GM21825 (cell line): ENCODE results near the gene PSMD14.
"Not testable (repeated sequence)": the region's sequence is repeated elsewhere in the genome, so short reads cannot be mapped to it uniquely, and the experiment has no call there.

Experiments
- ATAC-seq: cut with Tn5 transposase; IDR thresholded peaks from one replicate; pipeline ENCODE4 v1.9.1; 2021; ENCODE audit warnings: mild to moderate bottlenecking, moderate library complexity; ENCODE audit not compliant: unreplicated experiment

Gene PSMD14

DNA sequence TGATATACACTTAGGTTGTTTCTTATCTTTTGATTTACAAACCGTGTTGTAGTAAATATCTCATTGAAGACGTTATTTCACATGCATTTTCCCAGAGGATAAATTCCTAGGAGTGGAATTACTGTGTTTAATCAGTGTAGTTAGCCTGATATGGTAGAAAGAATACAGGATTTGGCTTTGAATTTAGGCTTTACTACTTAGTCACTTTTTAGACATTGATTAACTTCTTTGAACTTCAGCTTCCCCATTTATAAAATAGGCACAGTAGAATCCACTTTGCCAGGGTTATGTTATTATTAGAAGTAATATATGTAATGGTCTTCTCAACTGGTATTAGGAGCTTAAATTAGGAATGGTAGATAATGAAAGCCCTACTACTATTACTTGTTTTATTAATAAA, 27.4 kb downstream of the PSMD14 start:
- no peak for ATAC-seq

DNA sequence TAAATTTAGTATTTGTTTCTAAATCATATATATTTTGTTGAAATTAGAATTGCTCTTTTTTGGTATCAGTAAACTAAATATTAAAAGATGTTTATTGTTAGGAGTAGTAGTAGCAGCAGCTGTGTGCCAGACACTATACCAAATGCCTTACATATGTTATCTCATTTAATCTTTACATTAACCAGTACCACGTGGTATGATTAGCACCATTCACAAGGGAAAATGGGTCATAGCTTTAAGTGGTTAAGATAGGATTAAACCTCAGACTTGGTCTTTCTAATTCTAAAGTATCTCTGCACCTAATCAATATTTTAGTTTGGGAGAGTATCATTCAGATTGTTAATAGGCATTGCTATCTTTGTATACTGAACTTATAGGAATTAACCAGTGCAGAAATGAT, 29.0 kb downstream of the PSMD14 start:
- ATAC-seq = no peak

DNA sequence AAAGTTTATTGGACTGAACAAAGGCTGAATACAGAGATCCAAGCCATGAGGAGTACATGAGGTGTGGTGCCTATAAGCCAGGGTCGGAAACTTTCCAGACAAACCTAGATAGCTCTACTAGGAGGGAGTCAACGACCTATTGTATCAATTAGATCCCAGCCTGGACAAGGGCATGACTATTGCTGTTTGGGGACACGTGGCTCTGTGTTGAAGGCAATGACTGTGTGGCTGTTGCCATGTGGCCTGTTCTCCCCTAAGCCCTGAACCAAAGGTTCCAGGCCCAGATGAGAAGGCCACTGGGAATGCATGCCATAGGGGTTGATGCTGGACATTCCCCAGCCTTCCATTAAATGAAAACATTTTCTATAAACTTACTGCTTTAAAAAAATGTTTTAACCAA, 31.3 kb downstream of the PSMD14 start:
- ATAC-seq = not testable (repeated sequence)

DNA sequence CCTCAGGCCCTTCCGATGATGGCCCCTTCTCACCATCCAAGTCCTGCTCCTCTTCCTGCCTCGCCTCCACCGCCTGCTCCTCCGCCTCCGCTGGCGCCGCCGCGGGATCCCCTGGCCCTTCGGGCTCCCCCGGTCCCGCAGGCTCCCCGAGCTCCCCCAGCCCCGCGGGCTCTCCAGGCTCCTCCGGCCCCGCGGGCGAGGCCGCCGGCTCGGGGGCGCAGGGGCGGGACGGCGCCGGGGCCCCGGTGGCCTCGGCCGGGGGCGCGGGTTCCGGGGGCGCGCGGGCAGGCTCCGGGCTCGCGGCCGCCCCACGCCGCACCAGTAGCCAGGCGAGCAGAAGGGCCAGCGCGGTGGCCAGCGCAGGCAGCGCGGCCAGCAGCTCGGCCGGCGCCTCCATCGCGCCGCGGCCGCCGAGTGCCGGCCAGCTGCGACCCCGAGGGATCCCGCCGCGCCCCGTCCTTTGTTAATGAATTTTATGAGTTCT, 32.7 kb downstream of the PSMD14 start:
- not testable (repeated sequence) for ATAC-seq

DNA sequence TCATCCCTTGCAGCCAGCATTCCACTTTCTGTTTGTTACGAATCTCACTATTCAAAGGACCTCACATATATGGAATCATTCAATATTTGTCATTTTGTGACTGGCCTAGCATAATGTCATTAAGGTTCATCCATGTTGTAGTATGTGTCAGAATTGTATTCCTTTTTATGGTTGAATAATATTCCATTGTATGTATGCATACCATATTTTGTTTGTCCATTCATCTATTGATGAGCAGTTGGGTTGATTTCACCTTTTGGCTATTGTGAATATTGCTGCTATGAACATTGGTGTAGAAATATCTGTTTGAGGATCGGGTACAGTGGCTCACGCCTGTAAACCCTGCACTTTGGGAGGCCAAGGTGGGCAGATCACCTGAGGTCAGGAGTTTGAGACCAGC, 35.0 kb downstream of the PSMD14 start:
- ATAC-seq = no peak

DNA sequence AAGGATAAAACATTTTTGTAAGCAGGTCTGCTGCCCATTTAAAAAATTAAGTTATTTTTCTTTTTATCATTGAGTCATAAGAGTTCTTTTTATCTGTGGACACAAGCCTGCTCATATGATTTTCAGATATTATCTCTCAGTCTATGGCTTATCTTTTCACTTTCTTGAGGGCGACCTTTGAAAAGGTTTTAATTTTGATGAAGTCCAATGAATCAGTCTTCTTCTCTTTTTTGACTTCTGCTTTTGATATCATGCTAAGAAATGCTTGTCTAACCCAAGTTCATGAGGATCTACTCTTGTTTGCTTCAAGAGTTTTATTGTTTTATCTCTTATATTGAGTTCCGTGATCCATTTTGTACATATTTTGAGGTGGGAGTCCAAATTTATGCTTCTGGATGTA, 36.5 kb downstream of the PSMD14 start:
- ATAC-seq = no peak

DNA sequence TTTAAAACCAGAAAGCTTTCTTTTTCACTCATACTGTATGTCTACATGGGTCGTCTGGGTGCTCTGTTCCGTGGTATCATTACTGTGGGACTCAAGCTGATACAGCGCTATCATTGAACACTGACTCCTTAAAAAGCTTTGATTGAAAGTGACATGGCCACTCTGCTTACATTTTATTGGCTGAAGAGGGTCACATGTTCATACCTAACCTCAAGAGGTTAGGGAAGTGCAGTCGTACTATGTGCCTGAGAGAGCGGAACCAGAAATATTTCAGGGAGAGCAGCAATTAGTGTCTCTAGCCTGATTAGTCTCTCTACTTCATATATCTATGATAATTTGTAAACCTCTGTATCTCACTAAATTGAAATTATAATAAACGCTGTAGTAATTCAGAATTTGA, 43.5 kb downstream of the PSMD14 start:
- ATAC-seq = no peak

DNA sequence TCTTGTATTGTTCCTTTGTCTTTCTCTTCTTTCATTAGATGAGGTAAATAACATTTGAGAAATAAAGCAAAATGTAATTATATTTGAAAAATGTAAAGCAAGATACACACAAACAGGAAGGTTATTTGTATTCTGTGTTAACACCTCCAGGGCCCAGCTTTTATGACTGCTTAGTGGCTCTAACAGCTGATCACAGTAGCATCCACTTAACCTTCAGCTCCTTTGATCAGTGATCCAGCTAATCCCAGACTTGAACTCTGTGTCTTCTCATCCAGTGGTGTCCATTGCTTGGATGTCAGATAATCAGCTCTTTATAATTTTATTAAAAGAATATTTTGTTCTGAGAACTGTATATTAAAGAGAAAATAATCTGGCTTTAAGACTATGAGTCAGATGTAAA, 44.5 kb downstream of the PSMD14 start:
- no peak for ATAC-seq

DNA sequence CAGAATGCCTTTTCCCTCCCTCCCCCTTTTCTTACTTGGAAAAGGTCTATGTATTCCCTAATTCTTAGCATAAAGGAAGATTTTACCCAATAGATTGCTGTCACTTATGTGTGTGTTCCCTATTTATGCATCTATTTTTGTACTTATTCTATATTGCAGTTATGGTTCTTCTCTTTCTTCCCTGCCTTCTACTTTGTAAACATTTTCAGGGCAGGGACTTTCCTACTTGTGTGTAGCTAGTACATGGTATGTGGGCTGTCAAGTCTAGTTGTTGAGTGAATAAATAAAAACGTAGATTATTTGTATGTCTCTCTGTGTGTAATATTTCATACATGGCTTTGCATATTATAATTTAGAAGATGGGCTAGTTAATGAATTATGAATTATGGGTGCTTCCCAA, 45.3 kb downstream of the PSMD14 start:
- ATAC-seq = no peak

DNA sequence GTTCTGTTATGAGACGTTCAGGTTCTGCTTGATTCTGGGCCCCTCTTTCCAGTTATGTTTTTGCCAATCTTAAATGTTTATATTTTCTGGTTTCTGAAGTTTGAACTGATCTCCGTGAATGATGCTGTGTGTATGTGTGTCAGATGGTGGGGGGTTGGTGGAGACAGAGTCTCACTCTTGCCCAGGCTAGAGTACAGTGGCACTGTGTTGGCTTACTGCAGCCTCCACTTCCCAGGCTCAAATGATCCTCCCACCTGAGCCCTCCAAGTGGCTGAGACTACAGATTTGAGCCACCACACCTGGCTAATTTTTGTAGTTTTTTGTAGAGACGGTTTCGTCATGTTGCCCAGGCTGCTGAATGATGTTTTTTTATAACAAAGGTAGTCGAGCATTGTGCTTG, 45.9 kb downstream of the PSMD14 start:
- no peak for ATAC-seq

DNA sequence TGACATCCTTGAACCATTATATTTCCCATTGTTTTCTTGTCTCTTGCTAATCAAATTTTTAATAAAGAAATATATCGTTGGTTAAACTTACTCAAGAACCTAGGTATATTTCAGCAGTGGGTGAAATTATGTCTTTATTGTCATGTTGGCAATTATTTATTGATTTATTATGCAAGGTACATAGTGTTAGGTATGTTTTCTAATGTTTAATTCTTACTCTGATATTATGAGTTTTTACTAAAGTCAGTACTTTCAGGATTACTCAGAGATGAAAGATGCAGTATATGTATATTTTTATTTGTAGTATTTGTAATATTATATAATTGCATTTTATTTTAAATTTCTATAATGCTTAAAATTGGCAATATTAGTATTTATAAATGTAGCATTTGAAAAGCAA, 46.9 kb downstream of the PSMD14 start:
- no peak for ATAC-seq

DNA sequence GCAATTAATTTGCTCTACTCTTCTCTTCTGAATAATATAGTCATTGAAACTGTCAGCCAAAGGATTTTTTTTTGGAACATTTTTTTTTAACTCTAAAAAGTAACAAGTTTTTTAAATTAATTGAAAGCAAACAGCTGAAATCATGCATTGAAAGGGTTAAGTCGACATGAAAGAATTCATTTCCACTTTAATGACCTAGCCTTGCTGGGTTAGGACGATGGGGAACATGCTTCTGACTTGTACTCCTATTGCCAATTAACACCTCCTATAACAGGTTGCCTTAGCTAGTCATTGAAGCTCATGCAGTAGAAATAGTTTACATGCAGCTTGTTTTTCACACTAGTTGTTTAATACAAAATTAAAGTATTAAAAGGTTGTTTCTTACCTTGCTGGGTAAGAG, 47.8 kb downstream of the PSMD14 start:
- no peak for ATAC-seq

DNA sequence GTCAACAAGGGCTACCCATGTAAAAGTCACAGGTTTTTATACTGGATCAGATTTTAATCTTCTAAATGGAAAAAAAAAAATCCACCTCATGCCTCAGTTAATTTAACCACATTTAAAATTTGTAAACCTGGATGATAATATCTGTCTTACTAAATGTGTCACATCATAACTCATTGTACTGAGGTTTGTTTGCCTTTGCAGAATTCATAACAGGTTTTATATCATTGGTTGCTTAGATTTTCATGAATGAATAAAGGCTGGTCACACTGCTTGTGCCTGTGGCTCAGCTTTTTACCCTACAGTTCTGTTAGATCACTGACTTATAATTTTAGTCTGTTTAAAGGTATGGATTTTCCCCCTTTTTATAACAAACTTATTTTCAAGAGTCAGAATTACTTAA, 48.9 kb downstream of the PSMD14 start:
- no peak for ATAC-seq

DNA sequence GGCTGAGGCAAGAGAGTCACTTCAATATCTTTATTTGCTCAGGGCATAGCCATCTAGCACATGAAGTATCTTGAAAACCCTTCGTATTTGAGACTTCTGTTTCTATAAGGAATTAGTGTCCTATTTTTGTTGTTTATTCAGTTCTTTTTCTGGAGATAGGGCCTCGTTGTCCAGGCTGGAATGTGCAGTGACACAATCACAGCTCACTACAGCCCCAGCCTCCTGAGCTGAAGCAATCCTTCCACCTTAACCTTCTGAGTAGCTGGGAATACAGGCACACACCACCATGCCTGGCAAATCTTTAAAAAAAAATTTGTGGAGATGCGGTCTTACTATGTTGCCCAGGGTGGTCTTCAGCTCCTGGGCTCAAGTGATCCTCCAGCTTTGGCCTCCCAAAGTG, 50.6 kb downstream of the PSMD14 start:
- ATAC-seq = no peak

DNA sequence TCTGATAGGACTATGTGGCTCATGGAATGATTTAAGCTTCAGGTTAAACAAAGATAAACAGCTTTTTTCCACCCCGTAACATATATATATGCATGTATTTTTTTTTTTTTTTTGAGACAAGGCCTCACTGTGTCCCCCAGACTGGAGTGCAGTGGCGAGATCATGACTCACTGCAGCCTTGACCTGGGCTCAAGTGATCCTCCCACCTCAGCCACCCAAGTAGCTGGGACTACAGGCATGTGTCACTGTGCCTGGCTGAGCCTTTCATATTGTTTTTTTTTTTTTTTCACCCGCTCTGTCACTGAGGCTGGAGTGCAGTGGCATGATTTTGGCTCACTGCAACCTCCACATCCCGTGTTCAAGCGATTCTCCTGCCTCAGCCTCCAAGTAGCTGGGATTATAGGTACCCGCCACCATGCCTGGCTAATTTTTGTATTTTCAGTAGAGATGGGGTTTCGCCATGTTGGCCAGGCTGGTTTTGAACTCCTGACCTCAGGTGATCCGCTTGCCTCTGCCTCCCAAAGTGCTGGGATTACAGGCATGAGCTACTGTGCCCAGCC, 52.0 kb downstream of the PSMD14 start:
- not testable (repeated sequence) for ATAC-seq

DNA sequence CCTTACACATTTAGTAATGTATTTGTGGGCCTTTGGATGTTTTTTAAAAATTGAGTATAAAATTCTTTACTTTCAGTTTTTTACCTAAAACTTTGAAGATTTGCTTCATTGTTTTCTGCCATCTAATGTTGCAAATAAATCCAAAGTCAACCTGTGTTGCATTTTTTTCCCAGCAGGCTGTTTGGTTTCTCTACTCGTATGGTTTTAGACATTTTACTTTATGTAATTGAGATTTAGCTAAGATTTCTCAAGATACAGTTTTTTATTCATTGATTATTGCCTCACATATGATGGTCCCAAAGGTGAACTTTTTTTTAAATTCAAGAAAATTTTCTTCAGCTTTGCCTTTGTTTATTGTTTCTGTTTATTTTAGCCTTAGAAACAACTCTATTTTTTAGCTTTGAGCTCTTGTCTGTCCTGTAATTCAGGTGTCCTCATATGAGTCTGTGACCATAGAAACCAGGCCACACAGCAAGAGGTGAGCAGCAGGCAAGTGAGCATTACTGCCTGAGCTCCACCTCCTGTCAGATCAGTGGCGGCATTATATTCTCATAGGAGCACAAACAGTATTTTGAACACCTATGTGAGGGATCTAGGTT, 54.4 kb downstream of the PSMD14 start:
- ATAC-seq = no peak

DNA sequence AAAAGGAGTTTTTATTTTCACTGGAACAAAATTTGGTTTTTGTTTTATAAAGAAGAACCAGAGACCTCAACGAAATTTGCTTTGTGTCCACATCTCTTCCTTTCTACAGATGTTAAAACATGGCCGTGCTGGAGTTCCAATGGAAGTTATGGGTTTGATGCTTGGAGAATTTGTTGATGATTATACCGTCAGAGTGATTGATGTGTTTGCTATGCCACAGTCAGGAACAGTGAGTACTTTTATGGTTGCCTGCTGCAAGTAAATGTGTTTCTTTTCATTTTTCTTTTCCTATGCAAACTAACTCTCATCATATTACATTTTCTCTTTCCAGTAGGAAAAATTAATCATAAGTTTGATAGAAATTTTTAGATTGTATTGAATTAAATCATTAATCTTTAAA, 59.5 kb downstream of the PSMD14 start:
- no peak for ATAC-seq

DNA sequence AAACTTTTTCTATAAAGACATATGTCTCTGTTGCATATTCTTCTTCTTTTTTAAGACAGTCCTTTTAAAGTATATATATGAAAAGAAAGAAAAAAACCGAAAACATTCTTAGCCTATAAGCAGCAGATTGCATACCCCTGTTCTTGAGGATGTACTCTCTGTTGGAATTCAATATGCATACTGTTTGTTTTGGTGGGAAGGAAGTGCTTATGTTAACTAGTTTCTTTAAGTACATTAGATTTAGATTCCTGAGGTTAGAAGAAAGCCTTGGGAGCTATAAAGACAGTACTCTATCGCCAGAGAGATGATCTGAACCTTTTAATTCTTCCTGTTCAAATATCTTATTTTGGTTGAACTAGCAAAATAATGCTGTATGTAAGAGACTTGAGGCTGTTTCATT, 61.1 kb downstream of the PSMD14 start:
- ATAC-seq = no peak

DNA sequence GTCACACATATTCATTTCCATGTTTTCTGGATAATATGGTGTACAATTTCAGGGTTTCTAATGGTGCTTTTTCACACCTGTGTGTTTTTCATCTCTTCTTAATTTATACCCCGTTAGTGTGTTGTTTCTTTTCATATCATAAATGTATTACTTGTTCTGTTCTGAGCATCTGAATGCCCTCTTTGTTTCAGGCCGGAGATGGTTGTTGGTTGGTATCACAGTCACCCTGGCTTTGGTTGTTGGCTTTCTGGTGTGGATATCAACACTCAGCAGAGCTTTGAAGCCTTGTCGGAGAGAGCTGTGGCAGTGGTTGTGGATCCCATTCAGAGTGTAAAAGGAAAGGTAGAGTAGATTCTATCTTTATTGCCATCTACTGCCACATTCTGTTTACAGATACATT, 62.8 kb downstream of the PSMD14 start:
- ATAC-seq = no peak

DNA sequence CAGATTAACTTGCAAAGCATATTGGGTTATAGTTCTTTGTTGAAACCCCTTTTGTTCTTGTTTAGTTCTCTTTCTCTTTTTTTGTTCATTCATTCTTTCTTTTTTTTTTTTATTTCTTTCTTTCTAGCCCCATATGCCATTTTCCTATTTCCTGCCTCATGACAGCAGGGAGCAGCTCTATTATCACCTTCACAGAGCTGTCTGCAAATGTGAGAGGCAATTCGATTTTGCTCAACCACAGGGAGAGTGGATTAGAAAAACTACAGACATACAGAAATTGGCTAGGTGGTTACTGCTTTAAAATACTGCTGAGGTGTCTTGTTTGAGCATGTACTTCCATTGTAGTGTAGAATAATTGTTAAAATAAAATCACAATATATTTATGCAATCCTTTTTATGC, 63.6 kb downstream of the PSMD14 start:
- no peak for ATAC-seq

DNA sequence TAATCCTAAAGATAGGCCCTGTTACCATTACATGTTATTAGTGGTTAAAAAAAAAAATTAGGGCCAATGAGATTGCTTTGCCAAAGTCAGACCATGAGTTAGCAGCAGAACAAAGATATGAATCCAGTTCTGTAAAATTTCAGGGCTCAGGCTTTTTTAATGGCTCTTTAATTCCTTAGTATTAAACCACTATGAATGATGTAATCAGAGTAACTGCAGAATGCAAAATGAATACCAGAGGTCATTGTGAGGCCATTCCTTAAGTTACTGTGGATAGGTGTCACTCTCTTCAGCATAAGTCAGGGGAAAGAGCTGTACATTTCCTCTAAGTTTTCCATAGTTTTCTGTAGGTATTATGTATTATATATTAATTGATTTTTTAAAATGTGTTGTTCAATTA, 65.7 kb downstream of the PSMD14 start:
- ATAC-seq = no peak

DNA sequence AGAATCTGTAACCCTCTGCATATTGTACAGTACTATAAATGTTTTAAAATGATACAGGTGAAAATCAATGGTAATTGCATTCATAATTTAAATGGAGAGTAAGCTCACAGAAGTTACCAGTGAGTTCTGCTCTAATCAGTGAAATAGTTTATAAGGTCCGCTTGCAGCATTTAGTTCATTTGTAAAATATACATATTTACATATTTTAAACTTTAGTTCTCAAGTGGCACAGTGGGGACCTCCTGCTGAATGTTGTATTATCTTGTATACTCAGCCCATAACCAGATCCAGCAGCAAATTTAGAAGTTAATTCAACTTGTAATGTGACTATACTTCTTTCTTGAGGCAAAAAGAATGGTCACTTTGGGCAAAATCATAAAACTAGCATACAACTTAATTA, 66.2 kb downstream of the PSMD14 start:
- no peak for ATAC-seq

DNA sequence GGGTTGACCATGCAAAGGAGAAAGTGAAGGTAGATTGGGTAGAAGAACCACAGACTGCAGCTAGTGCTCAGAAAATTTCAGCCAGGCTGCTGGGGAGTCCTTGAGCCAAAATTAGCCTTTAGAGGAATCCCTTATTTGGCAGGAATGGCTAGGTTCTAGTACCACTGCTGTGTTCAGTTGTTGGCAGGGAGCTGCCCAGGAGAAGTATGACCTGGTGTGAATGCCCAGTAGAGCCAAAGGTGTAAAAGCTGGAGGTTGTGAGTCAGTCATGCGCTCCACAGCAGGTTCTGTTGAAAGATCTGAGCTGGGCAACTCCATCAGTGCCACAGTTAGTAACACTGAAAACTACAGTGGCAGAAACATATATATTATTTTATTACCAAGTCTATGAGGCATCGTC, 71.5 kb downstream of the PSMD14 start:
- ATAC-seq = no peak
